GM23338 (cell line): ENCODE measurements around the gene SYNE2. TPM values are rescaled to one million over a fixed set of nuclear protein-coding genes. Genes with fewer than 3 reads are reported as not detected.

Experiments used
- ATAC-seq: fragments of 200-7000 bp; cut with Tn5 transposase; 3 replicates; pipeline ENCODE4 v1.9.1; 2020
- DNase-seq: peaks from one replicate; pipeline ENCODE4 v3.0.0-alpha.2; 2015; ENCODE audit warnings: low spot score
- H2AFZ ChIP-seq: fragments of 200-600 bp; sonication (generic); 2 replicates; pipeline ENCODE4 v1.8.0; 2016; ENCODE audit warnings: antibody characterized with exemption, mild to moderate bottlenecking, moderate library complexity
- H3F3A ChIP-seq: fragments of 200-600 bp; sonication (generic); replicated peaks from 2 replicates; pipeline ENCODE4 v1.8.0; 2017; ENCODE audit warnings: antibody characterized with exemption, mixed run types, low read depth
- H3K27ac ChIP-seq: fragments of 200-600 bp; sonication (generic); 2 replicates; pipeline ENCODE4 v1.6.1; 2016; ENCODE audit warnings: low read depth
- H3K27me3 ChIP-seq: fragments of 200-600 bp; sonication (generic); 2 replicates; pipeline ENCODE4 v1.8.0; 2016; ENCODE audit warnings: mild to moderate bottlenecking, mixed run types, moderate library complexity; ENCODE audit not compliant: insufficient read depth
- H3K36me3 ChIP-seq: fragments of 200-600 bp; sonication (generic); 2 replicates; pipeline ENCODE4 v1.8.0; 2016; ENCODE audit warnings: mild to moderate bottlenecking; ENCODE audit not compliant: insufficient read depth
- H3K4me1 ChIP-seq: fragments of 200-600 bp; sonication (generic); 2 replicates; pipeline ENCODE4 v1.8.0; 2016; ENCODE audit warnings: mild to moderate bottlenecking, moderate library complexity; ENCODE audit not compliant: insufficient read depth
- H3K4me2 ChIP-seq: fragments of 200-600 bp; sonication (generic); 2 replicates; pipeline ENCODE4 v1.7.1; 2017; ENCODE audit warnings: mixed run types
- H3K4me3 ChIP-seq: fragments of 200-600 bp; sonication (generic); 2 replicates; pipeline ENCODE4 v1.6.1; 2016; ENCODE audit warnings: mixed run types
- H3K79me2 ChIP-seq: fragments of 200-600 bp; sonication (generic); replicated peaks from 2 replicates; pipeline ENCODE4 v1.8.0; 2017; ENCODE audit warnings: mild to moderate bottlenecking; ENCODE audit not compliant: insufficient read depth
- H3K9me2 ChIP-seq: fragments of 200-600 bp; sonication (generic); 2 replicates; pipeline ENCODE4 v1.8.0; 2017; ENCODE audit not compliant: insufficient read depth
- H4K20me1 ChIP-seq: fragments of 200-600 bp; sonication (generic); replicated peaks from 2 replicates; pipeline ENCODE4 v1.8.0; 2017; ENCODE audit warnings: mild to moderate bottlenecking; ENCODE audit not compliant: insufficient read depth
- H3K27ac Mint-ChIP-seq: 2 replicates; pipeline ENCODE4 v1.8.0; 2020; ENCODE audit warnings: inconsistent platforms, mild to moderate bottlenecking, moderate library complexity, mixed read lengths
- H3K27me3 Mint-ChIP-seq: 3 replicates; pipeline ENCODE4 v1.8.0; 2022; ENCODE audit warnings: low read depth, mild to moderate bottlenecking, moderate library complexity, mixed read lengths, inconsistent platforms; ENCODE audit not compliant: insufficient read depth, poor library complexity
- H3K36me3 Mint-ChIP-seq: 3 replicates; pipeline ENCODE4 v1.8.0; 2021; ENCODE audit warnings: low read depth, mild to moderate bottlenecking, inconsistent platforms, moderate library complexity, mixed read lengths
- H3K4me1 Mint-ChIP-seq: 3 replicates; pipeline ENCODE4 v1.8.0; 2020; ENCODE audit warnings: mild to moderate bottlenecking, inconsistent platforms, mixed read lengths
- H3K4me3 Mint-ChIP-seq: 3 replicates; pipeline ENCODE4 v1.8.0; 2021; ENCODE audit warnings: moderate library complexity, mild to moderate bottlenecking, inconsistent platforms, mixed read lengths
- H3K9me3 Mint-ChIP-seq: 3 replicates; pipeline ENCODE4 v1.8.0; 2020; ENCODE audit warnings: moderate library complexity, mild to moderate bottlenecking, inconsistent platforms, mixed read lengths
- CREB1 ChIP-seq: fragments of 250-450 bp; sonication (Bioruptor Pico); IDR thresholded peaks from 2 replicates; pipeline ENCODE4 v1.5.0; 2020; ENCODE audit warnings: low read depth, mild to moderate bottlenecking, moderate library complexity
- CTCF ChIP-seq, 2 experiments: fragments of 200-600 bp in 1 of 2; sonication (generic) in 1 of 2; conservative IDR thresholded peaks; 2 replicates each; pipeline versions ENCODE4 v1.5.1 to v1.6.1; 2016 to 2017; ENCODE audit warnings: antibody characterized with exemption in 2 of 2, low read depth in 2 of 2, mild to moderate bottlenecking in 2 of 2, moderate library complexity in 1 of 2
- ETS1 ChIP-seq: IDR thresholded peaks from 2 replicates; pipeline ENCODE4 v1.6.1; 2016; ENCODE audit warnings: antibody characterized with exemption
- EZH2 ChIP-seq: fragments of 200-600 bp; sonication (generic); IDR thresholded peaks from one replicate; pipeline ENCODE4 v1.8.0; 2017; ENCODE audit warnings: antibody characterized with exemption, mild to moderate bottlenecking, low read depth; ENCODE audit not compliant: unreplicated experiment
- EZH2phosphoT487 ChIP-seq: fragments of 200-600 bp; sonication (generic); IDR thresholded peaks from one replicate; pipeline ENCODE4 v1.8.1; 2018; ENCODE audit warnings: antibody characterized with exemption; ENCODE audit not compliant: unreplicated experiment
- JUNB ChIP-seq: IDR thresholded peaks from one replicate; pipeline ENCODE4 v1.6.1; 2016; ENCODE audit warnings: antibody characterized with exemption; ENCODE audit not compliant: unreplicated experiment
- NANOG ChIP-seq: IDR thresholded peaks from 2 replicates; pipeline ENCODE4 v1.6.1; 2016; ENCODE audit warnings: antibody characterized with exemption, borderline replicate concordance
- POLR2AphosphoS5 ChIP-seq: IDR thresholded peaks from 2 replicates; pipeline ENCODE4 v1.6.1; 2016; ENCODE audit warnings: antibody characterized with exemption, low read depth
- REST ChIP-seq: IDR thresholded peaks from one replicate; pipeline ENCODE4 v1.6.1; 2018; ENCODE audit warnings: antibody characterized with exemption; ENCODE audit not compliant: unreplicated experiment
- STAT1 ChIP-seq: IDR thresholded peaks from one replicate; pipeline ENCODE4 v1.6.1; 2016; ENCODE audit warnings: antibody characterized with exemption; ENCODE audit not compliant: unreplicated experiment
- ZNF114 ChIP-seq: fragments of 250-450 bp; sonication (Bioruptor Pico); IDR thresholded peaks from 2 replicates; pipeline ENCODE4 v1.5.0; 2020; ENCODE audit warnings: mild to moderate bottlenecking, moderate library complexity
- ZNF331 ChIP-seq: fragments of 250-450 bp; sonication (Bioruptor Pico); IDR thresholded peaks from 2 replicates; pipeline ENCODE4 v1.5.0; 2020; ENCODE audit warnings: low read depth, mild to moderate bottlenecking, moderate library complexity
- polyA plus RNA-seq: library from polyadenylated mRNA; unstranded; fragments of >200 nt; fragmentation: Nextera tagmentation; extraction: Ambion mirVana; gene quantifications from 2 replicates; pipeline ENCODE4 v1.2.1, GENCODE V29; 2016
- total RNA-seq: library from RNA; depleted of rRNA; stranded (reverse); fragments of >200 nt; shearing (Covaris generic); gene quantifications from 2 replicates; pipeline ENCODE4 v1.2.3, GENCODE V29; 2014

The SYNE2 gene
- total and polyA plus RNA-seq, 2 experiments from 2014 or later = 34.3 to 86.5 TPM

GRCh38 chr14:63938198-63939005 is 85.6 kb downstream of the SYNE2 start (continued):
- no peak for TF ChIP-seq EZH2
- no peak for TF ChIP-seq STAT1
- TF ChIP-seq REST = no peak
- no peak for TF ChIP-seq CREB1 (CRISPR knock-in tag)
- no peak for TF ChIP-seq JUNB
- no peak for TF ChIP-seq NANOG
- TF ChIP-seq ETS1 = no peak
- TF ChIP-seq CTCF (conservative IDR thresholded peaks at IDR 0.05; ENCODE audit: low read depth in 2 of 2) = no peak

- Histone ChIP-seq H3K27ac (no peak overlapping the region), H4K20me1 (no peaks in the 10 kb centered on the region), H3K4me2 (no peak overlapping the region), H3K9me2 (peaks cover 7% of the 10 kb centered on the region; the same call in 1 of the 2 replicates), H2AFZ (no peak overlapping the region), H3K79me2 (no peaks in the 10 kb centered on the region), H3K27me3 (no peaks in the 10 kb centered on the region), H3K4me3 (no peak overlapping the region), H3F3A (no peaks in the 10 kb centered on the region), H3K36me3 (no peaks in the 10 kb centered on the region), H3K4me1 (peaks cover 5% of the 10 kb centered on the region; the same call in 1 of the 2 replicates)
- no peaks in the 10 kb centered on the region for H3K27me3 Mint-ChIP-seq
- ATAC-seq (no peak), DNase-seq (no peak)
- H3K36me3 Mint-ChIP-seq = peaks cover 14% of the 10 kb centered on the region; the same call in 2 of the 3 replicates
- no peak overlapping the region for H3K27ac Mint-ChIP-seq
- H3K9me3 Mint-ChIP-seq = no peaks in the 10 kb centered on the region
- H3K4me1 Mint-ChIP-seq = peaks cover 7% of the 10 kb centered on the region; the same call in 1 of the 3 replicates
- H3K4me3 Mint-ChIP-seq = no peak overlapping the region
- TF ChIP-seq NANOG (no peak), ZNF331 (CRISPR knock-in tag) (no peak), CREB1 (CRISPR knock-in tag) (no peak), EZH2 (no peak), JUNB (no peak), ZNF114 (CRISPR knock-in tag) (no peak), POLR2AphosphoS5 (no peak), EZH2phosphoT487 (no peak), ETS1 (no peak)
Observed at GRCh38 chr14:63939006-63939270, 86.1 kb downstream of the SYNE2 start.
